Spleen (tissue), 11 donors: ENCODE measurements around the gene AGBL3. TPM values are rescaled to one million over a fixed set of nuclear protein-coding genes. Genes with fewer than 3 reads are reported as not detected.

ENCODE experiments used
- DNase-seq: peaks from one replicate; pipeline ENCODE4 v3.0.0-alpha.2; 2020
- H3K27ac ChIP-seq, 8 donors: fragments of 200-600 bp; sonication (generic) in 7 of 8; 1 replicate in 4 of 8; 2 replicates in 4 of 8; pipeline versions ENCODE4 v1.5.0 to v1.8.0; 2016 to 2021; ENCODE audit warnings: inconsistent platforms in 4 of 8, mild to moderate bottlenecking in 4 of 8, moderate library complexity in 1 of 8
- H3K27me3 ChIP-seq, 7 donors: fragments of 200-600 bp; sonication (generic) in 6 of 7; replicated peaks in 1 of 7; 1 replicate in 4 of 7; 2 replicates in 3 of 7; pipeline versions ENCODE4 v1.5.0 to v1.8.0; 2016 to 2021; ENCODE audit warnings: inconsistent platforms in 3 of 7, mild to moderate bottlenecking in 1 of 7
- H3K36me3 ChIP-seq, 6 donors: fragments of 200-600 bp; sonication (generic) in 5 of 6; 1 replicate in 4 of 6; 2 replicates in 2 of 6; pipeline versions ENCODE4 v1.5.0 to v1.8.0; 2016 to 2021; ENCODE audit warnings: inconsistent platforms in 2 of 6
- H3K4me1 ChIP-seq, 6 donors: fragments of 200-600 bp; sonication (generic) in 5 of 6; 1 replicate in 3 of 6; 2 replicates in 3 of 6; pipeline versions ENCODE4 v1.5.0 to v1.8.0; 2016 to 2021; ENCODE audit warnings: inconsistent platforms in 3 of 6
- H3K4me3 ChIP-seq, 8 donors: fragments of 200-600 bp; sonication (generic) in 7 of 8; 1 replicate in 4 of 8; 2 replicates in 4 of 8; pipeline versions ENCODE4 v1.5.0 to v1.8.0; 2016 to 2021; ENCODE audit warnings: inconsistent platforms in 4 of 8, mild to moderate bottlenecking in 4 of 8, moderate library complexity in 2 of 8
- H3K9me3 ChIP-seq, 8 donors: fragments of 200-600 bp; sonication (generic) in 7 of 8; 1 replicate in 4 of 8; 2 replicates in 4 of 8; pipeline versions ENCODE4 v1.5.0 to v1.8.0; 2016 to 2021; ENCODE audit warnings: inconsistent platforms in 4 of 8
- POLR2A ChIP-seq, 3 donors: fragments of 450-650 bp; IDR thresholded peaks; one replicate each; pipeline ENCODE4 v1.5.1; 2017; ENCODE audit warnings: antibody characterized with exemption in 3 of 3, mild to moderate bottlenecking in 1 of 3
- POLR2AphosphoS5 ChIP-seq, 3 donors: sonication (generic); formaldehyde crosslinking; IDR thresholded peaks; one replicate each; pipeline ENCODE4 v1.5.1; 2017; ENCODE audit warnings: antibody characterized with exemption in 3 of 3
- WGBS, 5 donors: extraction: QIAGEN DNeasy Blood & Tissue Kit in 3 of 5; methylation state at CpG; one replicate each; pipeline versions ENCODE4 v1.1.5 to v1.1.7; 2013 to 2018; 5-methylcytosine and 5-hydroxymethylcytosine counted together
- intact Hi-C: fragments of 100-400 bp; cut with DNase I; formaldehyde crosslinking; loops from one replicate; pipeline ENCODE4 v1.15.0; 2023; ENCODE audit warnings: low total_unique reads
- polyA plus RNA-seq, 3 donors: library from polyadenylated mRNA; stranded (reverse); fragments of 200-250 nt; gene quantifications; one replicate each; pipeline ENCODE4 v1.2.1, GENCODE V29; 2013
- total RNA-seq, 7 donors: library from RNA; depleted of rRNA in 3 of 7; stranded (reverse); fragments of >200 nt in 3 of 7; fragmentation: NEBNext Ultra II Directional in 4 of 7; extraction: Animal tissue kit (Norgen Biotek cat#: 25700) in 4 of 7; gene quantifications; one replicate each; pipeline versions ENCODE4 v1.1.0 to v1.2.1, GENCODE V29; 2016 to 2021
- TF ChIP-seq, protein P1 (sequence below), 11 experiments: fragments of 200-600 bp in 7 of 11; fragments of 450-650 bp in 4 of 11; sonication (generic) in 4 of 11; IDR thresholded peaks in 8 of 11; conservative IDR thresholded peaks in 3 of 11; 1 replicate in 7 of 11; 2 replicates in 4 of 11; pipeline versions ENCODE4 v1.4.0 to v1.8.0; 2016 to 2021; ENCODE audit warnings: antibody characterized with exemption in 11 of 11, inconsistent platforms in 4 of 11, mild to moderate bottlenecking in 1 of 11
- donor health status: healthy with polysubstance abuse.
- donor health status: DM: no; HTN: no; CAD: no; lungs with moderate emphysema.
- donor health status: DM: no; HTN: no; CAD: no.
- donor health status: Bipolar disorder and iron deficiency.
- donor health status: healthy.
- donor health status: DM: no; HTN: no; CAD: no.
- donor health status: DM: yes; HTN: yes; CAD: no.

AGBL3 gene
- total and polyA plus RNA-seq, 10 donors = 1.2 to 12.9 (median 4.9) TPM

- intact Hi-C loops = no loop called here
- no peak for TF ChIP-seq POLR2AphosphoS5 (IDR thresholded peaks at IDR 0.05)
Measured at GRCh38 chr7:135078051-135078450, 91.7 kb downstream of the AGBL3 start.

DNA sequence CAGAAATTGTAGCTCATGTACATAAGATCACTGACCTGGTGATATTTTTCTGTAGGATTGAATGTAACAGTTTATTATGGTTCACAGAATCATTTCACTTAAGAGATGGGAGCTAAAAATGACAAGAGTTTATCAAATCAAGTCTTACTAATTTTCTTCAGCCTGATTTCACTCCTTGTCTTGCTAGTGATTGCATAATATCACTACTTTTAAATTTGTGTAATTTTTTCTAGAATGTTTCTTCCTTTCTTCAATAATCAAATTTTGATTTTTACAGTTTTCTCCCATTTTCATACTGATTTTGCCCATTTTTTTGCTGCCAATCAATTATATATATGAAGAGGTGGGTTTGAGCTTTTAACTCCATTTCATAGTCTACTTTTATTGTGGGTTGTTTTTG, 92.8 kb downstream of the AGBL3 start:
- Histone ChIP-seq H3K27ac (no peak overlapping the region), H3K4me3 (no peak overlapping the region), H3K9me3 (no peaks in the 10 kb centered on the region), H3K4me1 (no peaks in the 10 kb centered on the region), H3K27me3 (no peaks in the 10 kb centered on the region), H3K36me3 (no peaks in the 10 kb centered on the region)
- intact Hi-C loops = no loop called here
- no peak for TF ChIP-seq POLR2AphosphoS5 (IDR thresholded peaks at IDR 0.05)
- no peak for DNase-seq

More at GRCh38 chr7:135078051-135078450, 91.7 kb downstream of the AGBL3 start:
- no peaks in the 10 kb centered on the region for H3K9me3 ChIP-seq
- DNase-seq = no peak
- no peak overlapping the region for H3K4me3 ChIP-seq
- no peaks in the 10 kb centered on the region for H3K4me1 ChIP-seq
- no peak overlapping the region for H3K27ac ChIP-seq
- H3K36me3 ChIP-seq = no peaks in the 10 kb centered on the region
- no peaks in the 10 kb centered on the region for H3K27me3 ChIP-seq

DNA sequence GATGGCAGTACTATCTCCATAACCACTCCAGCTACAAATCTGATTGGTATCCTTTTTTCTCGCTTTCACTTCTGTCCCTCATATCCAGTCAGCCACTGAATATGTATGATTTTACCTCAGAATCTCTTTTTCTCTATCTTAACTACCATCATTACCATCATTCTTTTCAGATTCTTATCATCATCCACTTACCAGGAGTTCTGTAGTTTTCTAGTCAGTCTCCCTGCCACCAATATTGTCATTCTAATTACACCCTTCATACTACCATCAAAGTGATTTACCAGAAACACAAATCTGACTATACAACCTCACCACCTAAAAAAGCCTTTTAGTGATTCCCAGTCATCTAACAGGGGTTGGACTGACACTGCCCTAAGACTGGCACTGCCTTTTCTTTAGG, 96.7 kb downstream of the AGBL3 start:
- TF ChIP-seq, protein P1, sequence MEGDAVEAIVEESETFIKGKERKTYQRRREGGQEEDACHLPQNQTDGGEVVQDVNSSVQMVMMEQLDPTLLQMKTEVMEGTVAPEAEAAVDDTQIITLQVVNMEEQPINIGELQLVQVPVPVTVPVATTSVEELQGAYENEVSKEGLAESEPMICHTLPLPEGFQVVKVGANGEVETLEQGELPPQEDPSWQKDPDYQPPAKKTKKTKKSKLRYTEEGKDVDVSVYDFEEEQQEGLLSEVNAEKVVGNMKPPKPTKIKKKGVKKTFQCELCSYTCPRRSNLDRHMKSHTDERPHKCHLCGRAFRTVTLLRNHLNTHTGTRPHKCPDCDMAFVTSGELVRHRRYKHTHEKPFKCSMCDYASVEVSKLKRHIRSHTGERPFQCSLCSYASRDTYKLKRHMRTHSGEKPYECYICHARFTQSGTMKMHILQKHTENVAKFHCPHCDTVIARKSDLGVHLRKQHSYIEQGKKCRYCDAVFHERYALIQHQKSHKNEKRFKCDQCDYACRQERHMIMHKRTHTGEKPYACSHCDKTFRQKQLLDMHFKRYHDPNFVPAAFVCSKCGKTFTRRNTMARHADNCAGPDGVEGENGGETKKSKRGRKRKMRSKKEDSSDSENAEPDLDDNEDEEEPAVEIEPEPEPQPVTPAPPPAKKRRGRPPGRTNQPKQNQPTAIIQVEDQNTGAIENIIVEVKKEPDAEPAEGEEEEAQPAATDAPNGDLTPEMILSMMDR (IDR thresholded peaks at IDR 0.05 in 8 of 11, conservative IDR thresholded peaks at IDR 0.05 in 3 of 11) = no peak
- no peak for TF ChIP-seq POLR2AphosphoS5 (IDR thresholded peaks at IDR 0.05)
- TF ChIP-seq POLR2A (IDR thresholded peaks at IDR 0.05) = no peak
- Histone ChIP-seq H3K4me3 (no peak overlapping the region), H3K4me1 (no peaks in the 10 kb centered on the region), H3K9me3 (peaks cover 0 to 26% (median 12%) of the 10 kb centered on the region in 8 donors), H3K36me3 (no peaks in the 10 kb centered on the region), H3K27ac (no peak overlapping the region), H3K27me3 (no peaks in the 10 kb centered on the region)
- intact Hi-C loops = no loop called here
- DNase-seq = no peak
- 0 to 54% (median 0%) methylated on average over 1 of the region's 1 CpG for WGBS, 5 donors

GRCh38 chr7:135088566-135088965, 102.3 kb downstream of the AGBL3 start:
- Histone ChIP-seq H3K27me3 (no peaks in the 10 kb centered on the region), H3K27ac (no peak overlapping the region), H3K36me3 (no peaks in the 10 kb centered on the region), H3K9me3 (peaks cover 0 to 42% (median 26%) of the 10 kb centered on the region in 8 donors), H3K4me3 (no peak overlapping the region), H3K4me1 (no peaks in the 10 kb centered on the region)
- intact Hi-C loops = no loop called here
- WGBS, 5 donors = 91 to 100% (median 98%) methylated on average over 1 of the region's 1 CpG
- no peak for DNase-seq
- TF ChIP-seq, protein P1 (IDR thresholded peaks at IDR 0.05 in 8 of 11, conservative IDR thresholded peaks at IDR 0.05 in 3 of 11) = no peak
- TF ChIP-seq POLR2A (IDR thresholded peaks at IDR 0.05) = no peak
- no peak for TF ChIP-seq POLR2AphosphoS5 (IDR thresholded peaks at IDR 0.05)

- WGBS, 5 donors = 86 to 97% (median 96%) methylated on average over 1 of the region's 1 CpG
- H3K4me3 ChIP-seq = no peak overlapping the region
- no peaks in the 10 kb centered on the region for H3K27me3 ChIP-seq
- peaks cover 0 to 31% (median 19%) of the 10 kb centered on the region in 8 donors for H3K9me3 ChIP-seq
- H3K4me1 ChIP-seq = no peaks in the 10 kb centered on the region
- H3K36me3 ChIP-seq = no peaks in the 10 kb centered on the region
- TF ChIP-seq, protein P1 (IDR thresholded peaks at IDR 0.05 in 8 of 11, conservative IDR thresholded peaks at IDR 0.05 in 3 of 11) = no peak
- no peak overlapping the region for H3K27ac ChIP-seq
- intact Hi-C loops = no loop called here
- DNase-seq = no peak
Measured at GRCh38 chr7:135091717-135092116, 105.4 kb downstream of the AGBL3 start.
